Urinary bladder (tissue), 4 donors: Measurements from ENCODE around the gene ANKS1A. TPM values are rescaled to one million over a fixed set of nuclear protein-coding genes. Genes with fewer than 3 reads are reported as not detected.
"Not testable (repeated sequence)": the region's sequence is repeated elsewhere in the genome, so short reads cannot be mapped to it uniquely, and the experiment has no call there.

Source experiments
- DNase-seq: peaks from one replicate; pipeline ENCODE4 v3.0.0-alpha.2; 2015; ENCODE audit errors: extremely low spot score
- H3K27ac ChIP-seq: one replicate; pipeline ENCODE4 v1.5.1; 2013; ENCODE audit warnings: low read depth, mild to moderate bottlenecking, moderate library complexity
- H3K36me3 ChIP-seq: one replicate; pipeline ENCODE4 v1.6.1; 2013; ENCODE audit warnings: mild to moderate bottlenecking, moderate library complexity; ENCODE audit not compliant: insufficient read depth
- H3K4me1 ChIP-seq: one replicate; pipeline ENCODE4 v1.6.1; 2013; ENCODE audit warnings: mild to moderate bottlenecking, moderate library complexity; ENCODE audit not compliant: insufficient read depth
- H3K4me3 ChIP-seq: one replicate; pipeline ENCODE4 v1.5.1; 2013; ENCODE audit warnings: low read depth, low read length
- WGBS: extraction: QIAGEN DNeasy Blood & Tissue Kit; methylation state at CpG from one replicate; pipeline ENCODE4 v1.1.7; 2013; 5-methylcytosine and 5-hydroxymethylcytosine counted together
- polyA plus RNA-seq: library from polyadenylated mRNA; stranded (reverse); fragments of 200-250 nt; gene quantifications from one replicate; pipeline ENCODE4 v1.2.3, GENCODE V29; 2013
- total RNA-seq: library from RNA; depleted of rRNA; stranded (reverse); fragments of >200 nt; gene quantifications from one replicate; pipeline ENCODE4 v1.2.3, GENCODE V29; 2014
- donor health status: healthy with polysubstance abuse.
- donor health status: healthy.

The ANKS1A gene
- total and polyA plus RNA-seq, 2 donors: 21.9 to 38.0 TPM

- Histone ChIP-seq H3K4me3 (no peak overlapping the region), H3K36me3 (no peaks in the 10 kb centered on the region), H3K27ac (no peak overlapping the region), H3K4me1 (peaks cover 5% of the 10 kb centered on the region)
- no peak for DNase-seq
- WGBS: 51% methylated on average over 5 of the region's 5 CpGs
Measured at GRCh38 chr6:35092362-35093117, 203.5 kb downstream of the ANKS1A start.

- no peaks in the 10 kb centered on the region for H3K36me3 ChIP-seq
- H3K4me3 ChIP-seq: no peak overlapping the region
- H3K27ac ChIP-seq: no peak overlapping the region
- WGBS: 56% methylated on average over 5 of the region's 5 CpGs
- peaks cover 5% of the 10 kb centered on the region for H3K4me1 ChIP-seq
- no peak for DNase-seq
Measured at GRCh38 chr6:35093118-35093445, 204.0 kb downstream of the ANKS1A start.

- 89% methylated on average over 6 of the region's 6 CpGs for WGBS
- no peak overlapping the region for H3K27ac ChIP-seq
- peaks cover 5% of the 10 kb centered on the region for H3K4me1 ChIP-seq
- H3K36me3 ChIP-seq: no peaks in the 10 kb centered on the region
- no peak overlapping the region for H3K4me3 ChIP-seq
- DNase-seq: no peak
Measured at GRCh38 chr6:35093783-35094182, 204.7 kb downstream of the ANKS1A start.

GRCh38 chr6:35094183-35094582, 205.1 kb downstream of the ANKS1A start:
- WGBS: 79% methylated on average over 4 of the region's 4 CpGs
- Histone ChIP-seq H3K4me3 (no peak overlapping the region), H3K36me3 (no peaks in the 10 kb centered on the region), H3K4me1 (peaks cover 5% of the 10 kb centered on the region), H3K27ac (no peak overlapping the region)
- DNase-seq: no peak

GRCh38 chr6:35096129-35096862, 207.2 kb downstream of the ANKS1A start:
- H3K4me1 ChIP-seq: peaks cover 5% of the 10 kb centered on the region
- no peak overlapping the region for H3K27ac ChIP-seq
- 14% methylated on average over 4 of the region's 4 CpGs for WGBS
- no peak overlapping the region for H3K4me3 ChIP-seq
- DNase-seq: no peak
- H3K36me3 ChIP-seq: no peaks in the 10 kb centered on the region

GRCh38 chr6:35099116-35099515, 210.1 kb downstream of the ANKS1A start:
- Histone ChIP-seq H3K36me3 (no peaks in the 10 kb centered on the region), H3K4me1 (peaks cover 3% of the 10 kb centered on the region), H3K4me3 (no peak overlapping the region), H3K27ac (no peak overlapping the region)
- WGBS: 96% methylated on average over 5 of the region's 5 CpGs
- DNase-seq: no peak

GRCh38 chr6:35105078-35105477, 216.0 kb downstream of the ANKS1A start:
- H3K4me3 ChIP-seq: no peak overlapping the region
- 96% methylated on average over 3 of the region's 3 CpGs for WGBS
- H3K36me3 ChIP-seq: no peaks in the 10 kb centered on the region
- H3K4me1 ChIP-seq: no peaks in the 10 kb centered on the region
- DNase-seq: no peak
- no peak overlapping the region for H3K27ac ChIP-seq

GRCh38 chr6:35106061-35106460, 217.0 kb downstream of the ANKS1A start:
- not testable (repeated sequence) for H3K36me3 ChIP-seq, H3K4me1 ChIP-seq, H3K4me3 ChIP-seq, DNase-seq, H3K27ac ChIP-seq
- 89% methylated on average over 6 of the region's 6 CpGs for WGBS

- H3K4me3 ChIP-seq, H3K36me3 ChIP-seq, H3K27ac ChIP-seq, H3K4me1 ChIP-seq, DNase-seq: not testable (repeated sequence)
- 88% methylated on average over 8 of the region's 8 CpGs for WGBS
Measured at GRCh38 chr6:35107208-35107607, 218.2 kb downstream of the ANKS1A start.

GRCh38 chr6:35107761-35108160, 218.7 kb downstream of the ANKS1A start:
- H3K4me1 ChIP-seq, H3K27ac ChIP-seq, H3K36me3 ChIP-seq, DNase-seq, H3K4me3 ChIP-seq: not testable (repeated sequence)
- 68% methylated on average over 5 of the region's 5 CpGs for WGBS

- Histone ChIP-seq H3K4me3 (no peak overlapping the region), H3K27ac (no peak overlapping the region), H3K36me3 (no peaks in the 10 kb centered on the region), H3K4me1 (no peaks in the 10 kb centered on the region)
- DNase-seq: no peak
- WGBS: 92% methylated on average over 2 of the region's 2 CpGs
Measured at GRCh38 chr6:35108309-35108885, 219.3 kb downstream of the ANKS1A start.

- Histone ChIP-seq H3K36me3 (no peaks in the 10 kb centered on the region), H3K4me1 (no peaks in the 10 kb centered on the region), H3K27ac (no peak overlapping the region), H3K4me3 (no peak overlapping the region)
- WGBS: 77% methylated on average over 2 of the region's 2 CpGs
- no peak for DNase-seq
Measured at GRCh38 chr6:35120746-35121145, 231.7 kb downstream of the ANKS1A start.

GRCh38 chr6:35124356-35124755, 235.3 kb downstream of the ANKS1A start:
- no peak for DNase-seq
- 83% methylated on average over 1 of the region's 1 CpG for WGBS
- Histone ChIP-seq H3K27ac (no peak overlapping the region), H3K4me3 (no peak overlapping the region), H3K36me3 (no peaks in the 10 kb centered on the region), H3K4me1 (no peaks in the 10 kb centered on the region)

- no peak for DNase-seq
- WGBS: 55% methylated on average over 4 of the region's 4 CpGs
- Histone ChIP-seq H3K4me1 (no peaks in the 10 kb centered on the region), H3K36me3 (no peaks in the 10 kb centered on the region), H3K4me3 (no peak overlapping the region), H3K27ac (no peak overlapping the region)
Measured at GRCh38 chr6:35128042-35128441, 239.0 kb downstream of the ANKS1A start.
